ENCODE results near the gene EIF4E3.
A peak's percentile ranks its signal among the peaks of the same experiment; 100 is the strongest.

EIF4E3 gene

DNA sequence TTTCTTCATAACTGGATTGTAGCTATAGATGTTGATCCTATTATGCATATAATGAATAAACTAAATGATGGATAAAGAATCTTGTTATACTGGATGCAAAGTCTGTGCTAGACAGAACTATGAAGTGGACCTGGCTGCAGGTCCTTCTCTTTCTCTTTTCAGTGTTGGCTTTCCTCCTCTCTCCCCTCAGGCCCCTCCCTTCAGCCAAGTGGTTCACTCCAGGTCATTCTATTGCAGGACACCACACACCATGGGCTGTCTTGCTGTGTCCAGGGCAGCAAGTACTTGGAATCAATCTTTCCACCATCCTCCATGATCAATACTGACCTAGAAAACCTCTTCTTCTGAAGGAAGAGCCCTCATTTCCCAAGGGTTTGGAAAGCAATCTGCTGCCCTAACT lies 20.3 kb downstream of the EIF4E3 start:
- Histone ChIP-seq H3K9ac (ENCODE audit: low read length in 2 of 2) (no peak overlapping the region), H3K36me3 (ENCODE audit: control insufficient read depth in 2 of 2, insufficient read depth in 2 of 2, low read length in 2 of 2) (peaks cover 3 to 12% of the 10 kb centered on the region in 2 donors), H3K27me3 (ENCODE audit: control insufficient read depth in 1 of 2, insufficient read depth in 2 of 2, low read length in 2 of 2) (no peaks in the 10 kb centered on the region), H3K27ac (ENCODE audit: low read length) (no peak overlapping the region), H3K4me1 (ENCODE audit: control insufficient read depth, insufficient read depth, low read length) (no peaks in the 10 kb centered on the region), H3K4me3 (ENCODE audit: low read length in 2 of 2) (no peak overlapping the region), H3K9me3 (ENCODE audit: control insufficient read depth in 2 of 2, low read length in 2 of 2) (no peaks in the 10 kb centered on the region)

DNA sequence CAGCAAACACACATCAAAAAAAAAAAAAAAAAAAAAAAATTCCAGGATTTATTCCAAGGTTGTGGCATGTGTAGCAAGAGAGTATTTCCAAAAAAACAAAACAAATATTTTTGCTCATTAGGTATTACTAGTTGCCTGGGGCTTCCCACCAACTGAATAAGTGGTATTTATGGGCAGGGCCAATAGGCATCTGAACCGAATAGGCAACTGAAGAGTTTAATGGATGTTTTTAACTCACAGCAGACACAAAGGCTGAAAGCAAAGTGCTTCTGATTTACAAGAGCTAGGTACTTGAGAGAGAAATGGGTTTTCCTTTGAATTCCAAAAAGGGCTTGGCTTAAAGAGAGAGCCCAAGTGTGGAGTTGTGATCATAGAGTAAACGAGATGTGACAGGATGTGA lies 21.4 kb downstream of the EIF4E3 start:
- H3K9me3 ChIP-seq (ENCODE audit: control insufficient read depth in 2 of 2, low read length in 2 of 2): no peaks in the 10 kb centered on the region
- no peaks in the 10 kb centered on the region for H3K4me1 ChIP-seq (ENCODE audit: control insufficient read depth, insufficient read depth, low read length)
- no peaks in the 10 kb centered on the region for H3K27me3 ChIP-seq (ENCODE audit: control insufficient read depth in 1 of 2, insufficient read depth in 2 of 2, low read length in 2 of 2)
- H3K9ac ChIP-seq (ENCODE audit: low read length in 2 of 2): no peak overlapping the region
- peaks cover 3 to 10% of the 10 kb centered on the region in 2 donors for H3K36me3 ChIP-seq (ENCODE audit: control insufficient read depth in 2 of 2, insufficient read depth in 2 of 2, low read length in 2 of 2)
- H3K27ac ChIP-seq (ENCODE audit: low read length): no peak overlapping the region
- no peak overlapping the region for H3K4me3 ChIP-seq (ENCODE audit: low read length in 2 of 2)

DNA sequence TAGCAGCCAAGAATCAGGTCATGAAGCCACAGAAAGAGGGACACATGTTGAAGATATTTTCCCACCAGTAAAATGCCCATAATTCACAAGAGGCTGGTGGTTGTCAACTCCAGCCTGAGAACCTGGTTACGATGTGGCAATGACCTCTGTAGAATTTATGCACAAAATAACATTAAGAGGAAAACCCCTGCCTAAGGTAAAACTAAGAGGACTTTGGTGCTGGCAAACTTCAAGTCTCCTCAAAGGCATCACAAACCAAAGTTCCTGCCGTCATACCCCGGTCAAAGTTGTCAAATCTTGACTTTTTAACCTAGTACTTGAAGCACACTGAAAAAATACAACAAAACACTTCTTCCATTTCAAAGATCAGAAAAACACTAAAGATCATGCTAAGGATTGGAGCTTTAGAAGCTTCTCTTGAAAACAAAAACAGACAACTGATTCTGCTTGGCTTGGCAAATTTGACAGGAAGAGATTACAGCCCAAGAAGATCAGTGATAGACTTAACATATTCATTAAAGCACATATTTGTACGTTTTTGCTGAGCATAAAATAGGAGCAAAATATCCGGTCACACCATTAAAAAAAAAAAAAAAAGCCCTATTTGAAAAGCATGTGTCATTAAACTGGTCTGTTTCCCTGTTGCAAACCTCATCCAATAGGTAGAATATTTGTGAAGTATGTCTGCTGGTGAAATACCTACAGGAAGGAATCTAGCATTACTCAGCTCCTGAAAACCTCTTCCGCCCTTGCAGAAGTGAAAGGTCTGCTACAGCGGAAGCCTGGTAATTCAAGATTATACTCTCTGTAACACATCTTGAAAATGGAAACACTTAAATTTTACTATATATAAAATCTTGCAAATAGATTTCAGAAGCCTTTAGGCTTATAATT lies 22.8 kb downstream of the EIF4E3 start:
- peaks cover 1 to 6% of the 10 kb centered on the region in 2 donors for H3K36me3 ChIP-seq (ENCODE audit: control insufficient read depth in 2 of 2, insufficient read depth in 2 of 2, low read length in 2 of 2)
- H3K27ac ChIP-seq (ENCODE audit: low read length): no peak overlapping the region

DNA sequence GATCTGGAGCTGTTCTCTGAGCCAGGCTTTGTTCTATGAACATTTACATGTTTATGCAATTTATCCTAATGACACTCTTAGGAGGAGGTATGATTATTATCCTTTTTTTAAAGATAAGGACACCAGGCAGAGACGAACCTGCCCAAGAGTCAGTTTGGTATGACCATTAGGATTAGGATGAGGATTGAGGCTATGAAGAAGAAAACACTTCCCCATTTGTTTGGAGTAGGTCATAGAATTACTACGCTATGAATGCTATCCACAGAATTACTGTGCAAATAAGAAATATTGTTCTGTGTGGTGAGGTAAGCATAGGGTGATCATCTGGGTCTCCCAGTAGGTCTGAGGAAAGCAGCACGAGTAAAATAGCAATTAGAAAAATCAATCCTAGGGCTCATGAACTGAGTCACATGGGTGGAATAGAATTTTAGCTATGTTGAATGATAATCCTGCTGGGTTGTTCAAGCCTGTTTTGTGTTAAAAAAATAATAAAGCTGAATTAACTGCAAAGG lies 23.9 kb downstream of the EIF4E3 start:
- Histone ChIP-seq H3K9me3 (ENCODE audit: control insufficient read depth in 2 of 2, low read length in 2 of 2) (no peaks in the 10 kb centered on the region), H3K27ac (ENCODE audit: low read length) (no peak overlapping the region), H3K9ac (ENCODE audit: low read length in 2 of 2) (no peak overlapping the region), H3K4me1 (ENCODE audit: control insufficient read depth, insufficient read depth, low read length) (no peaks in the 10 kb centered on the region), H3K27me3 (ENCODE audit: control insufficient read depth in 1 of 2, insufficient read depth in 2 of 2, low read length in 2 of 2) (no peaks in the 10 kb centered on the region), H3K36me3 (ENCODE audit: control insufficient read depth in 2 of 2, insufficient read depth in 2 of 2, low read length in 2 of 2) (peaks cover 0 to 6% of the 10 kb centered on the region in 2 donors), H3K4me3 (ENCODE audit: low read length in 2 of 2) (no peak overlapping the region)

More for the DNA sequence above, 22.8 kb downstream of the EIF4E3 start:
- H3K4me1 ChIP-seq (ENCODE audit: control insufficient read depth, insufficient read depth, low read length): no peaks in the 10 kb centered on the region
- H3K9ac ChIP-seq (ENCODE audit: low read length in 2 of 2): no peak overlapping the region
- no peak overlapping the region for H3K4me3 ChIP-seq (ENCODE audit: low read length in 2 of 2)
- no peaks in the 10 kb centered on the region for H3K9me3 ChIP-seq (ENCODE audit: control insufficient read depth in 2 of 2, low read length in 2 of 2)
- H3K27me3 ChIP-seq (ENCODE audit: control insufficient read depth in 1 of 2, insufficient read depth in 2 of 2, low read length in 2 of 2): no peaks in the 10 kb centered on the region

DNA sequence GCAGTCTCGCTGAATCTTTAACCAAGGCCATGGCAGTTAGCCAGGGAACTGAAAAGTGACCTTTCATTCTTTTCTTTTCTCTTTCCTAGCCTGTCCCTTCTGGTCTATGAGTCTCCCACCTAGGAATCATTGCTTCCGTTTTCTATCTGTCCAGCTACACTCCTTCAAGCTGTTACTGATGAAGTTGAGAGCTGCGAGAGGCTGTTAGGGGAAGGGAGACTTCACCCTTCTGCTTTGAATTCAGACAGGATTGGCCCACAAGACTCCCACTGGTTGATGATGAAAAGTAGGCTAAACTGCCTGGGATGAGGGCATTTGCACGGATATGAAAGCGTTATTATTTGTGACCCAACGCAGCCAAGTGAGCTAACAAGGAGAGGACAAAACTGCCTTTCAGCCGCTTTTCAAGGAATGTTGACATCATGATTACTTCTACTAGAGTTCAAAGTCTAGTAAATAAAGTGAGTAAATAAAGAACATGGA lies 30.2 kb downstream of the EIF4E3 start:
- H3K4me1 ChIP-seq (ENCODE audit: control insufficient read depth, insufficient read depth, low read length): peaks cover 16% of the 10 kb centered on the region
- H3K27me3 ChIP-seq (ENCODE audit: control insufficient read depth in 1 of 2, insufficient read depth in 2 of 2, low read length in 2 of 2): no peaks in the 10 kb centered on the region
- no peaks in the 10 kb centered on the region for H3K9me3 ChIP-seq (ENCODE audit: control insufficient read depth in 2 of 2, low read length in 2 of 2)
- peak overlapping the region in 1 of 2 donors; percentile 6 for H3K9ac ChIP-seq (ENCODE audit: low read length in 2 of 2)
- H3K36me3 ChIP-seq (ENCODE audit: control insufficient read depth in 2 of 2, insufficient read depth in 2 of 2, low read length in 2 of 2): peaks cover 0 to 2% of the 10 kb centered on the region in 2 donors
- H3K27ac ChIP-seq (ENCODE audit: low read length): no peak overlapping the region
- peak overlapping the region in 1 of 2 donors; percentile 11 for H3K4me3 ChIP-seq (ENCODE audit: low read length in 2 of 2)

DNA sequence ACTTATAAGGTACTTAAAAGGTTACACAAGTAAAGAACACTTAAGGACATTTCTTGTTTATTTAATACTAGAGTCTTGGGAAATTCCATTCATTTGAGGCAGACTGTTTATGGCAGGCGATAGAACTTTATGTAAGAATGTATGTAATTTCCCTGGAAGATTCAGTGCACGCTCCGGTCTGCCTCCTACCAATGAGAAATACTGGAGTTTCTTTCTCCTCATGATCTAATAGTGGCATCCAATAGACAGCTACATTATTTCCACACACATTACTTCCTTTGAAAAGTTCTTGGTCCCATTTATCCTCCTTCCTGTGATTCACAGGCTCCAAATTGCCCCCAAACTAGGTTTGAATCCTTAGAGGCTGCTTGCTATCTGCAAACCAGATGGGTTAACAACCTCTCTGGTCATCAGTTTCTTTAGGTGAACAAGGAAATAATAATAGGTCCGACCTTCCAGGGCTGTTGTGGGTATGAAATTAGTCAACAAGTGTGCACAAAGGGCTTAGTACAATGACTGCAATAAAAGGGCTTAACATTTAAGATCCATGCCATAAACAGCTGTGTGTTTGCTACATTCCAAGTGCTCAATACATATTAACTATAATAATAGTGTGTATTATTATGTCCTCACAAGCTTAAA lies 30.7 kb downstream of the EIF4E3 start:
- Histone ChIP-seq H3K9ac (ENCODE audit: low read length in 2 of 2) (no peak overlapping the region), H3K4me3 (ENCODE audit: low read length in 2 of 2) (peak overlapping the region; percentile 9 to 11), H3K36me3 (ENCODE audit: control insufficient read depth in 2 of 2, insufficient read depth in 2 of 2, low read length in 2 of 2) (peaks cover 0 to 2% of the 10 kb centered on the region in 2 donors), H3K4me1 (ENCODE audit: control insufficient read depth, insufficient read depth, low read length) (peaks cover 16% of the 10 kb centered on the region), H3K27me3 (ENCODE audit: control insufficient read depth in 1 of 2, insufficient read depth in 2 of 2, low read length in 2 of 2) (no peaks in the 10 kb centered on the region), H3K27ac (ENCODE audit: low read length) (peak overlapping the region; percentile 58), H3K9me3 (ENCODE audit: control insufficient read depth in 2 of 2, low read length in 2 of 2) (no peaks in the 10 kb centered on the region)

DNA sequence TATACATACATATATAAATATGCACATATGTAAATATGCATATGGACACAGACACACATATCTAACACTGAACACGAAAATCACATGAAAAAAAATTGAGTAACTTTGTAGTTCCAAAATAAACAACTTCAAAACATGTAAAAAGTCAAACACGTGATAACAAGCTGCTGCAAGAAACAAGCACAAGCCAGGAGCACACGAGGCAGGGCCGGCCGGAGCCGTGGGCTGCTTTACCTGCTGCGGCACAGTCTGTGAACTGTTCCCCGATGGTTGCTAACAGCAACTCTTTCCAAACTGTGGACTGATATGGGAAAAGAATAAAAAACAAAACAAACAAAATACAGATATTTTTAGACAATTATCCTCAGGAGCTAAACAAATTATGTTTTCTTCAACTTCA lies 31.6 kb downstream of the EIF4E3 start:
- Histone ChIP-seq H3K27me3 (ENCODE audit: control insufficient read depth in 1 of 2, insufficient read depth in 2 of 2, low read length in 2 of 2) (no peaks in the 10 kb centered on the region), H3K9me3 (ENCODE audit: control insufficient read depth in 2 of 2, low read length in 2 of 2) (no peaks in the 10 kb centered on the region), H3K27ac (ENCODE audit: low read length) (peak overlapping the region; percentile 58), H3K36me3 (ENCODE audit: control insufficient read depth in 2 of 2, insufficient read depth in 2 of 2, low read length in 2 of 2) (peaks cover 0 to 2% of the 10 kb centered on the region in 2 donors), H3K4me3 (ENCODE audit: low read length in 2 of 2) (no peak overlapping the region), H3K4me1 (ENCODE audit: control insufficient read depth, insufficient read depth, low read length) (peaks cover 16% of the 10 kb centered on the region), H3K9ac (ENCODE audit: low read length in 2 of 2) (no peak overlapping the region)

DNA sequence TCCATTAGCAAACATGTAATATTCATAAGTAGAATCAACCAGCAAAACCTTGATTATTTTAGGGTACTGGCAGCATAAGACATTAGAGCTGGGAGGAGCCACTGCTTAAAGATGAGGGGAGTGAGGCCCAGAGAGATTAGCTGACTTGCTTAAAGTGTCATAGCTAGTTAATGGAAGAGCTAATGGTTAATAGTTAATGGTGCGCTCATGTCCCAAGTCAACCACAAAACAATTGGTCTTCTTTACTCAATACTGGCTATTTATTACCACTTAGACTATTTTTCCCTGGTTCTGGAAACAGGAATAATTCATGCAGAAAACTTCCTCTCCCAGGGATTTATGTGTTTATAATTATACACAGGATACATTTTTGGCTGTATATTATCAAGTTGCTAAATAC lies 33.1 kb downstream of the EIF4E3 start:
- H3K4me1 ChIP-seq (ENCODE audit: control insufficient read depth, insufficient read depth, low read length): peaks cover 16% of the 10 kb centered on the region
- no peak overlapping the region for H3K9ac ChIP-seq (ENCODE audit: low read length in 2 of 2)
- H3K36me3 ChIP-seq (ENCODE audit: control insufficient read depth in 2 of 2, insufficient read depth in 2 of 2, low read length in 2 of 2): no peaks in the 10 kb centered on the region
- no peak overlapping the region for H3K4me3 ChIP-seq (ENCODE audit: low read length in 2 of 2)
- H3K27me3 ChIP-seq (ENCODE audit: control insufficient read depth in 1 of 2, insufficient read depth in 2 of 2, low read length in 2 of 2): no peaks in the 10 kb centered on the region
- H3K27ac ChIP-seq (ENCODE audit: low read length): no peak overlapping the region
- H3K9me3 ChIP-seq (ENCODE audit: control insufficient read depth in 2 of 2, low read length in 2 of 2): no peaks in the 10 kb centered on the region

DNA sequence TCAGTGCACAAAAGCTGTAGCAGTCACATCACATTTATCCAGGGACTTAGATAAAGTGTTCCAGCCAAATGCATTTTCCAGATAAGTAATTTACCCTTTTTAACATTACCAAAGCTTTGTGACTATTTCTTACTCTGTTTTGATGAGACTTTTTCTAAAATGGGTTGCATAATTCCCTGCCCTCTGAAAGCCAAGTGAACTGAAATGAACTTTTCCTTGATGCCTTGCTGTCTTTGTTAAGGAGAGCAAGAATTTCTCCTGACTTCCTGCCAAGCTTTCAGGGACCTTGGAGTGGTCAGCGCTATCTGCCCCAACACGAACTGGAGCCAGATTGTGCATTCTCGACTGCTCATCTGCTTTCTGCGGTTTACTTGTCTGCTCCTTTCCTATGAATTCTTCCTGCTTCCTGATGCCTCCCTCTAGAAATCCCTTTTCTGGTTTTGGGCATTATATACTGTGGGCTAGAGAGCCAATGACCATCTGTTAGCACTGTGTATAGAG lies 34.8 kb downstream of the EIF4E3 start:
- no peaks in the 10 kb centered on the region for H3K9me3 ChIP-seq (ENCODE audit: control insufficient read depth in 2 of 2, low read length in 2 of 2)
- H3K27me3 ChIP-seq (ENCODE audit: control insufficient read depth in 1 of 2, insufficient read depth in 2 of 2, low read length in 2 of 2): no peaks in the 10 kb centered on the region
- peaks cover 16% of the 10 kb centered on the region for H3K4me1 ChIP-seq (ENCODE audit: control insufficient read depth, insufficient read depth, low read length)
- H3K4me3 ChIP-seq (ENCODE audit: low read length in 2 of 2): peak overlapping the region; percentile 20 to 47
- H3K27ac ChIP-seq (ENCODE audit: low read length): no peak overlapping the region
- H3K9ac ChIP-seq (ENCODE audit: low read length in 2 of 2): no peak overlapping the region
- no peaks in the 10 kb centered on the region for H3K36me3 ChIP-seq (ENCODE audit: control insufficient read depth in 2 of 2, insufficient read depth in 2 of 2, low read length in 2 of 2)

DNA sequence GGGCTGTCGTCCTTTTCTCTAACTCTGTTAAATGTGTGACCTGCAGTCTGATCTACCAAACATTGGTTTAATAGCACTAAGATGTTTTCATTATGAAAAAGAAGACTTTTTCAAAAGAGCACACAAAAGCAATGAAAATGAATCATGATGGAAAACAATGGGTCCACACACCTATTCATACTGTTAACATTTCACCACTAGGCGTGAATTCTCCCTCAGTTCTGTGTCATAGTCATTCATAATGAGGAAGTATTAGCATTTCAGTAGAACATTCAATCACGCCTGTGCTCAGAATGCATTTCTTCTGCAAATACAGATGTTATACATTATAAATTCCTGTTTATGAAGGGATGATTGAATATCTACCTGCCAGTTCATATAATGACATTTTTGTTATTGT lies 35.9 kb downstream of the EIF4E3 start:
- H3K4me3 ChIP-seq (ENCODE audit: low read length in 2 of 2): no peak overlapping the region
- H3K36me3 ChIP-seq (ENCODE audit: control insufficient read depth in 2 of 2, insufficient read depth in 2 of 2, low read length in 2 of 2): no peaks in the 10 kb centered on the region
- no peak overlapping the region for H3K27ac ChIP-seq (ENCODE audit: low read length)
- H3K4me1 ChIP-seq (ENCODE audit: control insufficient read depth, insufficient read depth, low read length): peaks cover 15% of the 10 kb centered on the region
- no peaks in the 10 kb centered on the region for H3K27me3 ChIP-seq (ENCODE audit: control insufficient read depth in 1 of 2, insufficient read depth in 2 of 2, low read length in 2 of 2)
- no peak overlapping the region for H3K9ac ChIP-seq (ENCODE audit: low read length in 2 of 2)
- no peaks in the 10 kb centered on the region for H3K9me3 ChIP-seq (ENCODE audit: control insufficient read depth in 2 of 2, low read length in 2 of 2)

Measured in stomach smooth muscle (tissue), 2 donors.